Activated B cell treated with CpG ODN at 0.5 μM for 24 hours (primary cell): ENCODE data around the gene TRIM49D2. TPM values are rescaled to one million over a fixed set of nuclear protein-coding genes. Genes with fewer than 3 reads are reported as not detected.
"Not testable (repeated sequence)": the region's sequence is repeated elsewhere in the genome, so short reads cannot be mapped to it uniquely, and the experiment has no call there.

Source experiments
- ATAC-seq: fragments of 200-7000 bp; cut with Tn5 transposase; one replicate; pipeline ENCODE4 v1.10.0; 2021; ENCODE audit warnings: low read depth, mild to moderate bottlenecking, moderate library complexity
- CTCF ChIA-PET: fragments of 350-600 bp; sonication (Branson Sonifier 250); formaldehyde crosslinking; loops from one replicate; lab custom pipeline; 2021; ENCODE audit warnings: antibody characterized with exemption; lab: Charles Lee
- POLR2A ChIA-PET: fragments of 350-600 bp; sonication (Branson Sonifier 250); formaldehyde crosslinking; loops from one replicate; lab custom pipeline; 2021; ENCODE audit warnings: antibody characterized with exemption; lab: Charles Lee
- DNase-seq: peaks from one replicate; pipeline ENCODE4 v3.0.0; 2022
- H3K27ac Mint-ChIP-seq: one replicate; pipeline ENCODE4 v1.8.0; 2020; ENCODE audit warnings: mixed read lengths
- H3K27me3 Mint-ChIP-seq: one replicate; pipeline ENCODE4 v1.8.0; 2021; ENCODE audit warnings: mixed read lengths
- H3K36me3 Mint-ChIP-seq: one replicate; pipeline ENCODE4 v1.8.0; 2021; ENCODE audit warnings: low read depth, mixed read lengths
- H3K4me1 Mint-ChIP-seq: one replicate; pipeline ENCODE4 v1.8.0; 2021; ENCODE audit warnings: mixed read lengths
- H3K4me3 Mint-ChIP-seq: one replicate; pipeline ENCODE4 v1.8.0; 2020; ENCODE audit warnings: mild to moderate bottlenecking, mixed read lengths
- H3K9me3 Mint-ChIP-seq: one replicate; pipeline ENCODE4 v1.8.0; 2020; ENCODE audit warnings: mixed read lengths
- CTCF ChIP-seq: fragments of 200-600 bp; IDR thresholded peaks from one replicate; pipeline ENCODE4 v1.8.0; 2022; ENCODE audit warnings: antibody characterized with exemption, mild to moderate bottlenecking
- intact Hi-C: fragments of 100-400 bp; cut with micrococcal nuclease; formaldehyde crosslinking; loops from one replicate; pipeline ENCODE4 v1.15.1; 2024
- total RNA-seq: library from RNA; stranded (reverse); gene quantifications from 2 replicates; pipeline ENCODE4 v1.2.3, GENCODE V29; 2022

The TRIM49D2 gene
- total RNA-seq, result not detected in 2 replicates

GRCh38 chr11:89923764-89924163, at the start of gene TRIM49D2:
Gene TRIM49D2, plus strand, starts transcription at chr11:89924064. Its CDS starts 2,698 bp downstream, at chr11:89926762.
- H3K27ac Mint-ChIP-seq, H3K36me3 Mint-ChIP-seq, H3K27me3 Mint-ChIP-seq, POLR2A ChIA-PET, DNase-seq, intact Hi-C loops, H3K4me3 Mint-ChIP-seq, CTCF ChIA-PET, H3K9me3 Mint-ChIP-seq, H3K4me1 Mint-ChIP-seq, ATAC-seq: not testable (repeated sequence)

- ATAC-seq, POLR2A ChIA-PET, H3K9me3 Mint-ChIP-seq, H3K36me3 Mint-ChIP-seq, H3K4me3 Mint-ChIP-seq, CTCF ChIA-PET, H3K27ac Mint-ChIP-seq, intact Hi-C loops, H3K4me1 Mint-ChIP-seq, H3K27me3 Mint-ChIP-seq, DNase-seq: not testable (repeated sequence)
Observed at GRCh38 chr11:89877511-89877910, 46.4 kb upstream of the TRIM49D2 start.

GRCh38 chr11:89893245-89893644, 30.6 kb upstream of the TRIM49D2 start:
- H3K4me3 Mint-ChIP-seq, ATAC-seq, H3K4me1 Mint-ChIP-seq, intact Hi-C loops, H3K27me3 Mint-ChIP-seq, DNase-seq, CTCF ChIA-PET, H3K9me3 Mint-ChIP-seq, H3K36me3 Mint-ChIP-seq, H3K27ac Mint-ChIP-seq, POLR2A ChIA-PET: not testable (repeated sequence)

- CTCF ChIA-PET, H3K27me3 Mint-ChIP-seq, H3K36me3 Mint-ChIP-seq, intact Hi-C loops, H3K9me3 Mint-ChIP-seq, H3K4me3 Mint-ChIP-seq, DNase-seq, H3K27ac Mint-ChIP-seq, H3K4me1 Mint-ChIP-seq, POLR2A ChIA-PET, ATAC-seq: not testable (repeated sequence)
Observed at GRCh38 chr11:89900809-89901208, 23.1 kb upstream of the TRIM49D2 start.

GRCh38 chr11:89922195-89922660, 1.6 kb upstream of the TRIM49D2 start, which contains the start of gene TRIM49D1:
Gene TRIM49D1, minus strand, starts transcription at chr11:89922245. Its CDS starts 4,535 bp downstream, at chr11:89917710.
- DNase-seq, result no peak
- POLR2A ChIA-PET, result no interaction called here
- no peak for TF ChIP-seq CTCF
- Mint-ChIP-seq H3K4me3 (no peak within 1 kb of the TSS), H3K9me3 (no peaks in the 10 kb centered on the region), H3K36me3 (no peaks in the 10 kb centered on the region), H3K4me1 (no peaks in the 10 kb centered on the region), H3K27ac (no peak within 1 kb of the TSS), H3K27me3 (no peaks in the 10 kb centered on the region)
- no peak for ATAC-seq
- intact Hi-C loops, result no loop called here
- CTCF ChIA-PET, result no interaction called here

GRCh38 chr11:89960833-89961232, 37.0 kb downstream of the TRIM49D2 start:
- CTCF ChIA-PET, POLR2A ChIA-PET, H3K9me3 Mint-ChIP-seq, H3K4me1 Mint-ChIP-seq, H3K27me3 Mint-ChIP-seq, intact Hi-C loops, H3K36me3 Mint-ChIP-seq, H3K27ac Mint-ChIP-seq, ATAC-seq, H3K4me3 Mint-ChIP-seq: not testable (repeated sequence)
- DNase-seq, result peak; percentile 0

GRCh38 chr11:89965737-89966136, 41.9 kb downstream of the TRIM49D2 start, which contains the start of gene TRIM64:
Gene TRIM64, plus strand, starts transcription at chr11:89966037. Its CDS starts 2,467 bp downstream, at chr11:89968504.
- H3K4me3 Mint-ChIP-seq, POLR2A ChIA-PET, intact Hi-C loops, DNase-seq, ATAC-seq, H3K36me3 Mint-ChIP-seq, H3K27ac Mint-ChIP-seq, H3K4me1 Mint-ChIP-seq, H3K9me3 Mint-ChIP-seq, CTCF ChIA-PET, H3K27me3 Mint-ChIP-seq: not testable (repeated sequence)

Other genes starting within 250 kb of the TRIM49D2 start
- gene TRIM77, start 213.8 kb upstream of the TRIM49D2 start, total RNA-seq, result not detected in 2 replicates
- not detected in 2 replicates for gene TRIM49, start 115.5 kb upstream of the TRIM49D2 start, total RNA-seq
- gene TRIM64B, start 45.6 kb upstream of the TRIM49D2 start, total RNA-seq, result not detected in 2 replicates
- not detected in 2 replicates for gene TRIM49D1, start 1.8 kb upstream of the TRIM49D2 start, total RNA-seq
- not detected in 2 replicates for gene TRIM64, start 42.0 kb downstream of the TRIM49D2 start, total RNA-seq
- not detected in 2 replicates for gene TRIM49C, start 107.0 kb downstream of the TRIM49D2 start, total RNA-seq
- not detected in 2 replicates for gene UBTFL1, start 161.9 kb downstream of the TRIM49D2 start, total RNA-seq
- not detected in 2 replicates for gene NAALAD2, start 210.6 kb downstream of the TRIM49D2 start, total RNA-seq